Stimulated activated CD8-positive, alpha-beta memory T cell treated with anti-CD3 and anti-CD28 coated beads, Interleukin-15, amount 100 ng/mL, for 4 hours (primary cell): ENCODE data around the gene CACNB1.

Experiments
- DNase-seq, 2 donors: peaks; one replicate each; pipeline ENCODE4 v3.0.0-alpha.2; 2020; ENCODE audit warnings: low read depth in 2 of 2

CACNB1 gene

GRCh38 chr17:39197380-39198185 lies at the start of gene CACNB1:
Gene CACNB1 (minus strand): TSS chr17:39197669. CDS start chr17:39197495, 174 bp downstream.
- DNase-seq: peak; percentile 27 to 42

- DNase-seq: no peak
These were observed 48.8 kb upstream of the CACNB1 start for GRCh38 chr17:39246274-39246673.

- DNase-seq: peak; percentile 48 to 79
These were observed 47.4 kb upstream of the CACNB1 start for GRCh38 chr17:39244600-39245570.

- no peak for DNase-seq
These were observed 46.6 kb upstream of the CACNB1 start for GRCh38 chr17:39244016-39244599.

GRCh38 chr17:39243155-39243554 lies 45.7 kb upstream of the CACNB1 start:
- no peak for DNase-seq

GRCh38 chr17:39240631-39241030 lies 43.2 kb upstream of the CACNB1 start:
- no peak for DNase-seq

GRCh38 chr17:39239640-39240314 lies 42.3 kb upstream of the CACNB1 start:
- DNase-seq: peak; percentile 29 to 32

GRCh38 chr17:39238311-39238972 lies 41.0 kb upstream of the CACNB1 start:
- DNase-seq: peak; percentile 57 to 80

GRCh38 chr17:39237586-39237985 lies 40.1 kb upstream of the CACNB1 start:
- DNase-seq: no peak

GRCh38 chr17:39236981-39237441 lies 39.5 kb upstream of the CACNB1 start:
- no peak for DNase-seq

- no peak for DNase-seq
These were observed 39.0 kb upstream of the CACNB1 start for GRCh38 chr17:39236450-39236927.

- DNase-seq: no peak
These were observed 38.3 kb upstream of the CACNB1 start for GRCh38 chr17:39235555-39236449.

- peak; percentile 24 to 34 for DNase-seq
These were observed 34.4 kb upstream of the CACNB1 start for GRCh38 chr17:39231591-39232551.

- no peak for DNase-seq
These were observed 33.7 kb upstream of the CACNB1 start for GRCh38 chr17:39231091-39231561.

- no peak for DNase-seq
These were observed 32.9 kb upstream of the CACNB1 start for GRCh38 chr17:39230361-39230760.

- no peak for DNase-seq
These were observed 31.9 kb upstream of the CACNB1 start for GRCh38 chr17:39229274-39229913.

GRCh38 chr17:39227364-39227919 lies 30.0 kb upstream of the CACNB1 start:
- no peak for DNase-seq
